Esophagus muscularis mucosa (tissue), 4 donors: ENCODE measurements around the gene MEIS2. TPM values are rescaled to one million over a fixed set of nuclear protein-coding genes. Genes with fewer than 3 reads are reported as not detected.

Experiments used
- DNase-seq: peaks from one replicate; pipeline ENCODE4 v3.0.0-alpha.2; 2017; ENCODE audit errors: extremely low spot score
- H3K27ac ChIP-seq, 4 donors: fragments of 200-600 bp; sonication (generic); replicated peaks in 1 of 4; 1 replicate in 3 of 4; 2 replicates in 1 of 4; pipeline ENCODE4 v1.5.1; 2016 to 2019; ENCODE audit warnings: mild to moderate bottlenecking in 1 of 4
- H3K27me3 ChIP-seq, 4 donors: fragments of 200-600 bp; sonication (generic); one replicate each; pipeline versions ENCODE4 v1.5.1 to v1.6.0; 2016 to 2019
- H3K36me3 ChIP-seq, 4 donors: fragments of 200-600 bp; sonication (generic); one replicate each; pipeline ENCODE4 v1.5.1; 2016 to 2019
- H3K4me1 ChIP-seq, 4 donors: fragments of 200-600 bp; sonication (generic); one replicate each; pipeline ENCODE4 v1.5.1; 2016 to 2019
- H3K4me3 ChIP-seq, 4 donors: fragments of 200-600 bp; sonication (generic); 1 replicate in 2 of 4; 2 replicates in 2 of 4; pipeline ENCODE4 v1.5.1; 2016 to 2019; ENCODE audit warnings: mild to moderate bottlenecking in 4 of 4, moderate library complexity in 1 of 4
- H3K9me3 ChIP-seq, 4 donors: fragments of 200-600 bp; sonication (generic); 1 replicate in 3 of 4; 2 replicates in 1 of 4; pipeline ENCODE4 v1.5.1; 2016 to 2019
- EP300 ChIP-seq: sonication (generic); formaldehyde crosslinking; IDR thresholded peaks from one replicate; pipeline ENCODE4 v1.6.1; 2017; ENCODE audit warnings: antibody characterized with exemption
- WGBS: methylation state at CpG from one replicate; pipeline ENCODE4 v1.1.5; 2018; 5-methylcytosine and 5-hydroxymethylcytosine counted together
- intact Hi-C: fragments of 100-400 bp; cut with DNase I; formaldehyde crosslinking; loops from one replicate; pipeline ENCODE4 v1.15.1; 2023
- small RNA-seq, 3 donors: library from RNA; depleted of rRNA; stranded (forward); fragments of <200 nt; gene quantifications; one replicate each; pipeline ENCODE3, GENCODE V24; 2016
- total RNA-seq, 4 donors: library from RNA; depleted of rRNA; stranded (reverse); fragments of >200 nt; gene quantifications; one replicate each; pipeline versions ENCODE4 v1.1.0 to v1.2.1, GENCODE V29; 2016

Gene MEIS2
- total RNA-seq, 4 donors from 2014 or later = 53.8 to 106 (median 63.3) TPM

- TF ChIP-seq EP300 = no peak
- 65% methylated on average over 5 of the region's 5 CpGs for WGBS
- no peaks in the 10 kb centered on the region for H3K9me3 ChIP-seq
Measured at GRCh38 chr15:36841193-36841592, 259.2 kb downstream of the MEIS2 start.

More at GRCh38 chr15:36841193-36841592, 259.2 kb downstream of the MEIS2 start:
- H3K27ac ChIP-seq = no peak overlapping the region
- H3K4me3 ChIP-seq = no peak overlapping the region
- no peak for DNase-seq
- H3K4me1 ChIP-seq = peaks cover 0 to 10% (median 7%) of the 10 kb centered on the region in 4 donors
- no peaks in the 10 kb centered on the region for H3K36me3 ChIP-seq
- intact Hi-C loops = no loop called here
- no peaks in the 10 kb centered on the region for H3K27me3 ChIP-seq

Small RNA genes lying within 50 kb of the gene (small RNA-seq; reads per million reads assigned to genes)
- 0 reads per million in 3 donors for gene MIR8063
- 0 reads per million in 3 donors for gene RF00012
- gene RF00019 = 0 reads per million in 3 donors
